ENCODE measurements around the gene RHEB.

GRCh38 chr7:151437159-151437553 lies 82.5 kb downstream of the RHEB start:
- no peak for TF ChIP-seq CTCF (IDR thresholded peaks at IDR 0.05; ENCODE audit: poor library complexity)
- no peak for TF ChIP-seq EZH2phosphoT487 (IDR thresholded peaks at IDR 0.05; ENCODE audit: low read depth, severe bottlenecking, unreplicated experiment)

Measured in hepatocyte (in vitro differentiated cells).